ENCODE measurements around the gene XDH.

The XDH gene

GRCh38 chr2:31347750-31348149 lies 66.8 kb downstream of the XDH start:
- no peak for DNase-seq
- Histone ChIP-seq H3K4me3 (ENCODE audit: low read depth, low read length) (no peak overlapping the region), H3K36me3 (no peaks in the 10 kb centered on the region), H3K4me1 (no peaks in the 10 kb centered on the region), H3K9me3 (no peaks in the 10 kb centered on the region), H3K27me3 (peaks cover 9% of the 10 kb centered on the region)
- no peak for TF ChIP-seq CTCF (IDR thresholded peaks at IDR 0.05; ENCODE audit: low read depth, low read length)

- Histone ChIP-seq H3K36me3 (no peaks in the 10 kb centered on the region), H3K4me3 (ENCODE audit: low read depth, low read length) (no peak overlapping the region), H3K27me3 (peaks cover 7% of the 10 kb centered on the region), H3K4me1 (no peaks in the 10 kb centered on the region), H3K9me3 (no peaks in the 10 kb centered on the region)
- DNase-seq: no peak
- no peak for TF ChIP-seq CTCF (IDR thresholded peaks at IDR 0.05; ENCODE audit: low read depth, low read length)
Observed at GRCh38 chr2:31347319-31347718, 67.2 kb downstream of the XDH start.

- Histone ChIP-seq H3K4me1 (no peaks in the 10 kb centered on the region), H3K4me3 (ENCODE audit: low read depth, low read length) (no peak overlapping the region), H3K9me3 (no peaks in the 10 kb centered on the region), H3K27me3 (no peaks in the 10 kb centered on the region), H3K36me3 (no peaks in the 10 kb centered on the region)
- DNase-seq: no peak
- TF ChIP-seq CTCF (IDR thresholded peaks at IDR 0.05; ENCODE audit: low read depth, low read length): no peak
Observed at GRCh38 chr2:31344447-31344846, 70.1 kb downstream of the XDH start.

DNA sequence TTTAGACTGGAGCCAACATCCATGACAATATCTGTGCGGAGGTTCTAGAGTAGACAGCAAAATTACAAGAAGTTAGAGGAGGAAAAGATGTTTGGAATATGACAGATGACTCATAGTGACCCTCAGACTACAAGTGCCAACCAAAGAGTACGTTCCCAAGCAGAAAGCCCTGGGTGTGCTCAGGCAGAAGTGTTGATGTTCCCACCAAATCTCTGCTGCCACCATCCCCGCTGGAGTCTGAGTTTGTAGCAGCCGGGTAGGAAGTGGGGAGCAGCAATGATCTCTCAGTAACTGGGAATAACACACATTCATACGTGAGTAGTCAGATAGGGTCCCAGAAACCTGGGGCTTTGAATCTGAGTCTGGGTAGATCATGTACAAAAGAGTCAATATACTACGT lies 73.2 kb downstream of the XDH start:
- Histone ChIP-seq H3K4me3 (ENCODE audit: low read depth, low read length) (no peak overlapping the region), H3K27me3 (no peaks in the 10 kb centered on the region), H3K4me1 (no peaks in the 10 kb centered on the region), H3K9me3 (no peaks in the 10 kb centered on the region), H3K36me3 (no peaks in the 10 kb centered on the region)
- TF ChIP-seq CTCF (IDR thresholded peaks at IDR 0.05; ENCODE audit: low read depth, low read length): no peak
- no peak for DNase-seq

GRCh38 chr2:31339696-31340095 lies 74.8 kb downstream of the XDH start:
- Histone ChIP-seq H3K9me3 (no peaks in the 10 kb centered on the region), H3K36me3 (no peaks in the 10 kb centered on the region), H3K4me3 (ENCODE audit: low read depth, low read length) (no peak overlapping the region), H3K27me3 (no peaks in the 10 kb centered on the region), H3K4me1 (peaks cover 5% of the 10 kb centered on the region; the same call in 1 of the 2 replicates)
- TF ChIP-seq CTCF (IDR thresholded peaks at IDR 0.05; ENCODE audit: low read depth, low read length): no peak
- no peak for DNase-seq

DNA sequence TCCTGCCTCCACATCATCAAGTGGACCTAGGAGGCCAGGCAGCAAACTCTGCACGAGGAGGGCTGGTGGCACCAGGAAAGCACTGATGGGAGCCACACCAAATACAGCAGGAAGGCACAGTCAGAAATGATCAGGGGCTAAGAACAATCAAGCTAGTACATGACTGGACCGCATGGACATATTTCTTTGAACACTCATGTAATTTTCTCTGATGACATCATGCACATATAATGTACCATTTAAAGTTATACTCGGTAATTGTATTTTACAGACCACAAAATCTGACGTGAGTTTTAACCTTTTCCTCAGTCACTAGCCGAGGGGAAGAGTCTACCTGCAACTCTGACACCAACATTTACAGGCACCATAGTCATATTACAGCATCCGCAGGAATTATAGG lies 76.7 kb downstream of the XDH start:
- Histone ChIP-seq H3K36me3 (no peaks in the 10 kb centered on the region), H3K4me1 (peaks cover 5% of the 10 kb centered on the region; the same call in 1 of the 2 replicates), H3K9me3 (no peaks in the 10 kb centered on the region), H3K4me3 (ENCODE audit: low read depth, low read length) (no peak overlapping the region), H3K27me3 (no peaks in the 10 kb centered on the region)
- no peak for DNase-seq
- TF ChIP-seq CTCF (IDR thresholded peaks at IDR 0.05; ENCODE audit: low read depth, low read length): no peak

Data from BE2C (cell line).